HEK293 (cell line): ENCODE results near the gene CTSZ.

Source experiments
- PRDM2 ChIP-seq: fragments of 450-650 bp; formaldehyde crosslinking; IDR thresholded peaks from 2 replicates; pipeline ENCODE4 v1.5.1; 2016; ENCODE audit warnings: missing biosample characterization, missing genetic modification characterization, borderline replicate concordance
- SP2 ChIP-seq: fragments of 450-650 bp; formaldehyde crosslinking; IDR thresholded peaks from 2 replicates; pipeline ENCODE4 v1.5.1; 2016; ENCODE audit warnings: missing biosample characterization, missing genetic modification characterization
- ZBTB11 ChIP-seq: fragments of 450-650 bp; formaldehyde crosslinking; conservative IDR thresholded peaks from 2 replicates; pipeline ENCODE4 v1.5.1; 2016; ENCODE audit warnings: low read depth, missing biosample characterization, missing genetic modification characterization
- ZNF169 ChIP-seq: fragments of 450-650 bp; formaldehyde crosslinking; IDR thresholded peaks from 2 replicates; pipeline ENCODE4 v1.5.1; 2016; ENCODE audit warnings: missing biosample characterization, missing genetic modification characterization
- ZNF18 ChIP-seq: fragments of 450-650 bp; formaldehyde crosslinking; IDR thresholded peaks from 2 replicates; pipeline ENCODE4 v1.5.1; 2016; ENCODE audit warnings: missing biosample characterization, missing genetic modification characterization
- ZNF280D ChIP-seq: fragments of 450-650 bp; formaldehyde crosslinking; IDR thresholded peaks from 2 replicates; pipeline ENCODE4 v1.5.1; 2016; ENCODE audit warnings: missing biosample characterization, missing genetic modification characterization
- ZNF426 ChIP-seq: fragments of 450-650 bp; formaldehyde crosslinking; IDR thresholded peaks from 2 replicates; pipeline ENCODE4 v1.5.1; 2017; ENCODE audit warnings: missing biosample characterization, missing genetic modification characterization, mild to moderate bottlenecking, inconsistent platforms, moderate library complexity
- ZNF473 ChIP-seq: fragments of 450-650 bp; formaldehyde crosslinking; IDR thresholded peaks from 2 replicates; pipeline ENCODE4 v1.5.1; 2017; ENCODE audit warnings: missing biosample characterization, missing genetic modification characterization
- ZNF585B ChIP-seq: fragments of 450-650 bp; formaldehyde crosslinking; IDR thresholded peaks from 2 replicates; pipeline ENCODE4 v1.5.1; 2016; ENCODE audit warnings: missing biosample characterization, missing genetic modification characterization
- ZNF654 ChIP-seq: fragments of 450-650 bp; formaldehyde crosslinking; IDR thresholded peaks from 2 replicates; pipeline ENCODE4 v1.5.1; 2016; ENCODE audit warnings: low read depth, missing biosample characterization, missing genetic modification characterization
- TF ChIP-seq, protein P1 (sequence below): sonication (generic); formaldehyde crosslinking; IDR thresholded peaks from 2 replicates; pipeline ENCODE4 v1.8.1; 2022; ENCODE audit warnings: mild to moderate bottlenecking, moderate library complexity, missing genetic modification reagents

CTSZ gene

GRCh38 chr20:58991715-58992114 lies 15.3 kb downstream of the CTSZ start (continued):
- TF ChIP-seq, protein P1, sequence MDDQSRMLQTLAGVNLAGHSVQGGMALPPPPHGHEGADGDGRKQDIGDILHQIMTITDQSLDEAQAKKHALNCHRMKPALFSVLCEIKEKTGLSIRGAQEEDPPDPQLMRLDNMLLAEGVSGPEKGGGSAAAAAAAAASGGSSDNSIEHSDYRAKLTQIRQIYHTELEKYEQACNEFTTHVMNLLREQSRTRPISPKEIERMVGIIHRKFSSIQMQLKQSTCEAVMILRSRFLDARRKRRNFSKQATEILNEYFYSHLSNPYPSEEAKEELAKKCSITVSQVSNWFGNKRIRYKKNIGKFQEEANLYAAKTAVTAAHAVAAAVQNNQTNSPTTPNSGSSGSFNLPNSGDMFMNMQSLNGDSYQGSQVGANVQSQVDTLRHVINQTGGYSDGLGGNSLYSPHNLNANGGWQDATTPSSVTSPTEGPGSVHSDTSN = no peak
- no peak for TF ChIP-seq ZNF18
- no peak for TF ChIP-seq ZNF473 (tag by site-specific recombination)
- TF ChIP-seq PRDM2 = no peak
- no peak for TF ChIP-seq ZNF654 (tag by site-specific recombination)
- TF ChIP-seq SP2 (tag by site-specific recombination) = no peak
- no peak for TF ChIP-seq ZNF280D (tag by site-specific recombination)
- no peak for TF ChIP-seq ZNF585B (tag by site-specific recombination)
- no peak for TF ChIP-seq ZNF169 (tag by site-specific recombination)
- TF ChIP-seq ZBTB11 (tag by site-specific recombination) = no peak
- no peak for TF ChIP-seq ZNF426 (tag by site-specific recombination)
